Measurements from ENCODE around the gene MEIG1.

MEIG1 gene, protein sequence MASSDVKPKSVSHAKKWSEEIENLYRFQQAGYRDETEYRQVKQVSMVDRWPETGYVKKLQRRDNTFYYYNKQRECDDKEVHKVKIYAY

DNA sequence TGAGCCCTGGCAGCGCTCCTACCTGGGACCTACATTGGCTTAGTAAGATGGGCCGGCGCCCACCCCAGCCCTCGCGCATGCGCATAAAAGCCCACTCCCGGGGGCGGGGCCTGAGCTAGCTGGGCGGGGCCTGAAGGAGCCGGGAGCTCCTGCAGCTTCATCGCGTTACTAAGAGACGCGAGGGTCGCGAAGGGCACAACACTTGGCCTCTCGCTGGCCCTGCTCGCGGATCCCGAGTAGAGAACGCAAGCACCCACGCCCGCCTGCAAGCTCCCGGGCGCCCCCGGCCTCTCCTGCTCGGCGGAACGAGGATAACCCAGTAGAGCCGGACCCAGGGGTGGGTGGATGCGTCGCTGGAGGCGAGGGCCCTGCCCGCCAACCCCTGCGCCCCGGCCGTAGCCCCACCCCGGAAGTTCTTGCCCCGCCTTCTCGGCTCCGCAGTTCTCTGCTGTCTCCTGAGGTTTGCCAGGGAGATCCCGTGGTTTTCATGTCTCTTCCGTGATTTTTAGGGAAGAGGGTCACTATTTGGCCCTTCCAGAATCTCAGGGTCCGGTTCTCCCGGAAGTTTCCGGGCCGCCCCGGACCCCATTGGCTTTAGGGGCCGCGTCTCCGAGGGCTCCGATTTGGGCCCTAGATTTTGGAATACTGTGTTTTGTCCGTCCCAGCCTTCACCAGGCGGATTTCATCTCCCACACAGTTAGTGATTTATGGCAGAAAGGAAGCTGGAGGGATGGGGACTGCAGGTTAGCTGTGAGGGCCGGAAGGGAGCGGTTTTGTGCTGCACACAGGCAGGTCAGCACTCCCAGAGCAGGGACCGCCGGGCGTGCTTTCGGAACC, at the start of gene MEIG1:
MEIG1 (plus strand) TSS at position 168 of the 837 bp plus-strand sequence. CDS start 7,081 bp downstream, outside the sequence.
- TF ChIP-seq, protein P1, sequence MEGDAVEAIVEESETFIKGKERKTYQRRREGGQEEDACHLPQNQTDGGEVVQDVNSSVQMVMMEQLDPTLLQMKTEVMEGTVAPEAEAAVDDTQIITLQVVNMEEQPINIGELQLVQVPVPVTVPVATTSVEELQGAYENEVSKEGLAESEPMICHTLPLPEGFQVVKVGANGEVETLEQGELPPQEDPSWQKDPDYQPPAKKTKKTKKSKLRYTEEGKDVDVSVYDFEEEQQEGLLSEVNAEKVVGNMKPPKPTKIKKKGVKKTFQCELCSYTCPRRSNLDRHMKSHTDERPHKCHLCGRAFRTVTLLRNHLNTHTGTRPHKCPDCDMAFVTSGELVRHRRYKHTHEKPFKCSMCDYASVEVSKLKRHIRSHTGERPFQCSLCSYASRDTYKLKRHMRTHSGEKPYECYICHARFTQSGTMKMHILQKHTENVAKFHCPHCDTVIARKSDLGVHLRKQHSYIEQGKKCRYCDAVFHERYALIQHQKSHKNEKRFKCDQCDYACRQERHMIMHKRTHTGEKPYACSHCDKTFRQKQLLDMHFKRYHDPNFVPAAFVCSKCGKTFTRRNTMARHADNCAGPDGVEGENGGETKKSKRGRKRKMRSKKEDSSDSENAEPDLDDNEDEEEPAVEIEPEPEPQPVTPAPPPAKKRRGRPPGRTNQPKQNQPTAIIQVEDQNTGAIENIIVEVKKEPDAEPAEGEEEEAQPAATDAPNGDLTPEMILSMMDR (IDR thresholded peaks at IDR 0.05) = no peak
- TF ChIP-seq ZFX (IDR thresholded peaks at IDR 0.05; ENCODE audit: borderline replicate concordance) = no peak
- H3K27ac ChIP-seq = peak within 1 kb of the TSS; percentile 99

DNA sequence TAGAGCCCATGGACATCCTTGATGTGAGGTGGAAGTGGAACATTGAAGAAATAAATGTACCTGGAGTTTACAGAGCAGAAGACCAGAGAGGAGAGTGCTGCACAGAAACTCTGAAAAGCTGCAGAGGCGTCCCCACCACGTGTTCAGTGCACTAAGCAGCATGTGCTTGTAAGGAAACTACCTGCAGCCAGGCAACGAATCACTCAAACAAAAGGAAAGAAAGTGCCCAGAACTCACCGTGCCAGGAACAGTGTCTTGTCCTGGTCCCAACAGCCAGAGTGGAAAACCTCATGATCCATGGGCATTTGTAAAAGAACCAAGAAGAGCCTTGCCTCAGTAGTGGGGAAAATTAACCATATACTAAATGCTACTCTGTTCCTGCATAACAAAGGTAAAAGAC, 48.2 kb upstream of the MEIG1 start:
- H3K27ac ChIP-seq = no peak overlapping the region
- TF ChIP-seq ZFX (IDR thresholded peaks at IDR 0.05; ENCODE audit: borderline replicate concordance) = no peak
- TF ChIP-seq, protein P1 (IDR thresholded peaks at IDR 0.05) = no peak

DNA sequence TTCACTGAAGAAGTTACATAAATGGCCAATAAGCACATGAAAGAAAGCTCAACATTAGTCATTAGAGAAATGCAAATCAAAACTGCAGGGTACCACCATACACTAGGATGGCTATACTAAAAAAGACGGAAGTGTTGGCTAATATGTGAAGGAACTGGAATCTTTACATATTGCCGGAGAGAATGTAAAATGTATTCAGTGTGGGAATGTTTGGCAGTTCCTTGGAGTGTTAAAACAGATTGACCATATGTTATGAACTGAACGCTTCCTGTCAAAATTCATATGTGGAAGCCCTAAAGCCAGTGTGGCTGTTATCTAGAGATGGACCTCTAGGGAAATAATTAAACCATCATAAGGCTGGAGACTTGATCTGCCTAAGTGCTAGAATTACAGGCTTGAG, 47.4 kb upstream of the MEIG1 start:
- no peak overlapping the region for H3K27ac ChIP-seq
- TF ChIP-seq, protein P1 (IDR thresholded peaks at IDR 0.05) = no peak
- TF ChIP-seq ZFX (IDR thresholded peaks at IDR 0.05; ENCODE audit: borderline replicate concordance) = no peak

DNA sequence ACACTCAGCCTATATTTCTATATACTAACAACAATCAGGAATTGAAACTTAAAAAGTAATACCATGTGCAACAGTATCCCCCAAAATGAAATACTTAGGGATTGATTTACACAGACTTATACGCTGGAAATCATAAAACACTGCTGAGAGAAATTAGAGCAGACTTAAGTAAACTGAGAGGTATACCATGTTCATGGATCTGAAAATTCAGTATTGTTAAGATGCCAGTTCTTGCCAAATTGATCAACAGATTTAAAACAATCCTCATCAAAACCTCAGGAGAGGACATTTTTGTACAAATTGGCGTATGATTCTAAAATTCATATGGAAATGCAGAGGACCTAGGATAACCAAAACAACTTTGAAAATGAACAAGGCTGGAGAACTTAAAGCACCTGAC, 42.6 kb upstream of the MEIG1 start:
- no peak overlapping the region for H3K27ac ChIP-seq
- no peak for TF ChIP-seq ZFX (IDR thresholded peaks at IDR 0.05; ENCODE audit: borderline replicate concordance)
- TF ChIP-seq, protein P1 (IDR thresholded peaks at IDR 0.05) = no peak

DNA sequence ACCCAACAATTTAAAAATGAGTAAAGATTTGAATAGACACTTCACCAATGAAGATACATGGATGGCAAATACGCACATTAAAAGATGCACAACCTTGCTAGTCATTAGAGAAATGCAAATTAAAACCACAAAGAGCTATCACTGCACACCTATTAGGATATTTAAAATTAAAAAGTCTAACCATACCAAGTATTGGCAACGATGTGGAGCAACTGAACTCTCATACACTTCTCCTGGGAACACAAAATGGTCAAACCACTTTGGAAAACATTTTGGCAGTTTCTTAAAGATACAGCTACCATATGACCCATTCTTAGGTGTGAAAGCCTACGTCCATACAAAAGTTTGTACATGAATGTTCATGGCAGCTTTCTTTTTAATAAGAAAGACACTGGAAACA, 41.4 kb upstream of the MEIG1 start:
- TF ChIP-seq ZFX (IDR thresholded peaks at IDR 0.05; ENCODE audit: borderline replicate concordance) = no peak
- TF ChIP-seq, protein P1 (IDR thresholded peaks at IDR 0.05) = no peak
- H3K27ac ChIP-seq = no peak overlapping the region

DNA sequence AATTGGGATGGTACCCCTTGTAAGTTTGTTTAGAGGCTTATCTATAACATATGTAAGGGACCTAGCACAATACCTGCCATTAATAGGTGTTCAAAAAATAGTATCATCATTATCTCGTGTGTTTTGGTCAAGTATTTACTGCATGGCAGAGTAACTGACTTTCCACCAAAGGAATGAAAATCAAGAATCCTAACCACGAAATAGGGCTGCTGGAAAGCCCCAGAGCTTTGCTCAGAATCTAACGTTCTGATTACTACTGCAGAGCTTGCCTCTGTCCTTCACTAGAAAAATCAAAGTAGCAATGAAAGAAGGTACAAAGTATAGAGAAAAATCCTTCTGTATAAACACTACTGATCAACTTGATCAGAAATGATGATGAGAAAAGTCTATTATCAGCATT, 40.2 kb upstream of the MEIG1 start:
- H3K27ac ChIP-seq = no peak overlapping the region
- no peak for TF ChIP-seq ZFX (IDR thresholded peaks at IDR 0.05; ENCODE audit: borderline replicate concordance)
- TF ChIP-seq, protein P1 (IDR thresholded peaks at IDR 0.05) = no peak

DNA sequence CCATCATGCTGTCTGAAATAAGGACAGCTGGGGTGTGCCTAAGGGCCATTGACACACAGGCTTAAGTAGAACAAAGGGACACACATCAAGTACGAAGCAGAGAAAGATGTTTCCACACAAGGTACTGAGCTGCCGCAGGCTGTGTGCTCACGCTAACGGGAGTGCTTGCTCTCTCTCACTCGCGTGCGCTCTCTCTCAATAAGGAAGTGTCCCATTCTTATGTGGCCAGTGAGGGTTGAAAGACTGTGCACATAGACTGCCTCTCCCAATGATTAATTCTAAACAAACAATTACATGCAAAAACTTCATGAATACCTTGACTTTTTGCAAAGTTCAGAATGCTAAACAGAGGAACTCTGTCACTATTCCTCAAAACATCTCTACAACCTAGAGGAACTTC, 35.2 kb upstream of the MEIG1 start:
- TF ChIP-seq ZFX (IDR thresholded peaks at IDR 0.05; ENCODE audit: borderline replicate concordance) = no peak
- TF ChIP-seq, protein P1 (IDR thresholded peaks at IDR 0.05) = no peak
- H3K27ac ChIP-seq = no peak overlapping the region

Measured in 22Rv1 (cell line).